ENCODE measurements around the gene NRIP2. TPM values are rescaled to one million over a fixed set of nuclear protein-coding genes. Genes with fewer than 3 reads are reported as not detected.

The NRIP2 gene
- total and polyA plus RNA-seq, 10 of the 15 experiments (the other 5 are each of a cell fraction or from before 2014, with no cell fraction given) = 0.04 to 0.83 (median 0.42) TPM; not detected in 7

DNA sequence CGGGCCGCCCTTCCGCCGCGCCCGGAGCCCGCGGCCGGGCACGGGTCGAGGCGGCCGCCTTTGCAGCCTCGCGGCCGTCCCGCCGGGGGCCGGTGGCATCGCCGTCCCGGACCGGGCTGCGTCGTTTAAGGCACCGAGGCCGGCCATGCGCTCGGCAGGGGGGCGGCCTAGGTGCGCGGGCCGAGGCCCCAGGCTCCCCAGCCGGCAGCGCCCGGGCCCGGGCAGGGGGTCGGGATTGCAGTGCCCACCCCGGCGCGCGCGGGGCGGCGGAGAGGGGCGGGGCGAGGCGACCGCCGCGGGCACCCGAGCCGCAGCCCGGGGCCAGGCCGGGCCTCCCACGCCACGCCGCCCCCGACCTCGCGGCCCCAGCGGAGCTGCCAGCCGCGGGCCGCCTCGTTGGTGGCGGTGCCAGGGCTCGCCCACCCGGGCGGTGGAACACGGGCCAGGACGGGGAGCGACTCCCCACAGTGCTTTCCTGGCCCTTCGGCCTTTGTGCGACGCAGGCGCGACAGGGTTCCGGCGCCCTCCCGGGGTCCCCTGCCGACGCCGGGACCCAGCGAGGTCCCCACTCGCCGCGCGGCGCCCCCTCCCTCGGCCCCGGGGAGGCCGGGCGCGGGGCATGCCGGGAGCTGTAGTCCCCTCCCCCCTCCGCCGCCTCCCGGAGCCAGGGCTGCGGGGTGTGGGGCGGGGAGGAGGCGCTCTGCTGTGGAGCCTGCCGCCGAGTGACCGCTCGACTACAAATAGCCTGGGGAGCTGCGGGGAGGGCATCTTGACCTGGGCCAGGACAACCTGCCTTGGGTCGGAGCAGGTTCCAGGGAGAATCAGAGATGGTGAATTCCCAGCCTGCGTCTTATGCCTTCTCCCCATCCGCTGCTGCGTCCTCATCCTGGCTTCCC, 39.3 kb downstream of the NRIP2 start (continued):
- TF ChIP-seq PRDM15 (CRISPR knock-in tag; IDR thresholded peaks at IDR 0.05) (no peak), JUND (IDR thresholded peaks at IDR 0.05; ENCODE audit: low read depth, low read length) (no peak), POLR2A (IDR thresholded peaks at IDR 0.05; ENCODE audit: low read depth, low read length) (peak; percentile 69), CUX1 (IDR thresholded peaks at IDR 0.05; ENCODE audit: insufficient replicate concordance, low read depth, low read length) (no peak), ZNF207 (IDR thresholded peaks at IDR 0.05; ENCODE audit: borderline replicate concordance) (peak; percentile 77; the same call in 1 of the 2 replicates), MLLT1 (IDR thresholded peaks at IDR 0.05) (no peak), SMC3 (IDR thresholded peaks at IDR 0.05; ENCODE audit: borderline replicate concordance, low read length) (no peak), TARDBP (IDR thresholded peaks at IDR 0.05; ENCODE audit: borderline replicate concordance) (peak; percentile 67; the same call in 1 of the 2 replicates), SMARCA5 (IDR thresholded peaks at IDR 0.05) (no peak), HSF1 (IDR thresholded peaks at IDR 0.05; ENCODE audit: low read depth, low read length) (peak; percentile 24; the same call in 1 of the 2 replicates), HDGF (IDR thresholded peaks at IDR 0.05) (0 out of 2 replicates have a peak, but pooled peaks have one; percentile 31), RELA (IDR thresholded peaks at IDR 0.05; ENCODE audit: borderline replicate concordance, partially characterized antibody) (peak; percentile 35), NR2C2 (IDR thresholded peaks at IDR 0.05; ENCODE audit: borderline replicate concordance, control insufficient read depth, insufficient read length, low read depth) (no peak)
- TF ChIP-seq, protein P1, sequence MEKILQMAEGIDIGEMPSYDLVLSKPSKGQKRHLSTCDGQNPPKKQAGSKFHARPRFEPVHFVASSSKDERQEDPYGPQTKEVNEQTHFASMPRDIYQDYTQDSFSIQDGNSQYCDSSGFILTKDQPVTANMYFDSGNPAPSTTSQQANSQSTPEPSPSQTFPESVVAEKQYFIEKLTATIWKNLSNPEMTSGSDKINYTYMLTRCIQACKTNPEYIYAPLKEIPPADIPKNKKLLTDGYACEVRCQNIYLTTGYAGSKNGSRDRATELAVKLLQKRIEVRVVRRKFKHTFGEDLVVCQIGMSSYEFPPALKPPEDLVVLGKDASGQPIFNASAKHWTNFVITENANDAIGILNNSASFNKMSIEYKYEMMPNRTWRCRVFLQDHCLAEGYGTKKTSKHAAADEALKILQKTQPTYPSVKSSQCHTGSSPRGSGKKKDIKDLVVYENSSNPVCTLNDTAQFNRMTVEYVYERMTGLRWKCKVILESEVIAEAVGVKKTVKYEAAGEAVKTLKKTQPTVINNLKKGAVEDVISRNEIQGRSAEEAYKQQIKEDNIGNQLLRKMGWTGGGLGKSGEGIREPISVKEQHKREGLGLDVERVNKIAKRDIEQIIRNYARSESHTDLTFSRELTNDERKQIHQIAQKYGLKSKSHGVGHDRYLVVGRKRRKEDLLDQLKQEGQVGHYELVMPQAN (conservative IDR thresholded peaks at IDR 0.05) = peak; percentile 66
